CD4-positive, alpha-beta T cell treated with Interleukin-17A for 4 hours (primary cell): Measurements from ENCODE around the gene C2orf80.
"Not testable (repeated sequence)": the region's sequence is repeated elsewhere in the genome, so short reads cannot be mapped to it uniquely, and the experiment has no call there.

ENCODE experiments used
- DNase-seq: peaks from one replicate; pipeline ENCODE4 v3.0.0-alpha.2; 2020; ENCODE audit warnings: mixed read lengths

C2orf80 gene

GRCh38 chr2:208175840-208176153, 14.0 kb downstream of the C2orf80 start:
- no peak for DNase-seq

DNA sequence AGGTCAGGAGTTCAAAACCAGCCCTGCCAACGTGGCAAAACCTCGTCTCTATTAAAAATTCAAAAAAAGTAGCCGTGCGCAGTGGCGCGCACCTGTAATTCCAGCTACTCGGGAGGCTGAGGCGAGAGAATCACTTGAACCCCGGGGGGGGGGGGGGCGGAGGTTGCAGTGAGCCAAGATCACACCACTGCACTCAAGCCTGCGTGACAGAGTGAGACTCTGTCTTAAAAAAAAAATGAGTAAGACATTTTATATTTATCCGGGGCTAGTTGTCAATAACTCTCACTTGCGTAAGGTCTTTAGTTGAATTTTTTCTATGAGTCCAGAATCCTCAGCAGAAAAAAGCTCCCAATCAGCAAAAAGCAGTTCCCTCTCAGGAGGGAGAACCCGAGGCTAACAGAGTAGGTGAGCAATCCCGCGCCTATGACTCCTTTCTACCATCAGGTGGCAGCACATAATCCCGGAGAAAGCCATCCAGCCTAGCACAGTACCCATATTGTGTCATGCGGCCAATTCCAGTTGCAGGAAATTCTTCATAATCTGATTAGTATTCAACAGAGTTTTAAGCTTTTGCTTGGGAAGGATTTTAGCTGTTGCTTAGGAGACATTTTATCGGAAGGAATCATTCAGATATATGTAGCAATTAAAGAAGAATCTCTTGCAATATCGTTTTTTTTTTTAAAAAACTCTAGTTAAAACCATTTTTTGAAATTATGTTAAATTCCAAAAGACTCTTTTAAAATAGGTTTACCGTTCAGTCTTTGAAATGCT, 14.6 kb downstream of the C2orf80 start:
- peak; percentile 61 for DNase-seq

DNA sequence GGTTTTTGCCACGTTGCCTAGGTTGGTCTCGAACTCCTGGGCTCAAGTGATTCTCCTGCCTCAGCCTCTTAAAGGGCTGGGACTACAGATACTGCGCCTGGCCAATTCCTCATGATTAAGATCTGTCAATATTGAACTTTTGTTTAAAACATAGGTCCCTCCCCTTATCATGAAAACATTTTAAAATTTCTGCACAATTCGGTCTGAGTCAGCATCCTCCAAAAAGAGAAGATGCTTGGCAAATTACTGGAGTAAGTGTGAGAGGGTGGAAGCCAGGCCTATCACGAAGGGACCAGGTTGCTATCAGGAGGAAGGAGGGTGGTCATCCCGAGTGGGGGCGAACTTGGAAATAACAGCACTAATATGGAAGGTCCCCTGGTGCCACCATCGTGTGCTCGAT, 15.7 kb downstream of the C2orf80 start:
- no peak for DNase-seq

GRCh38 chr2:208172125-208172524, 17.7 kb downstream of the C2orf80 start:
- DNase-seq, result no peak

- no peak for DNase-seq
Observed at GRCh38 chr2:208164951-208165755, 24.7 kb downstream of the C2orf80 start.

GRCh38 chr2:208163489-208163888, 26.3 kb downstream of the C2orf80 start, which contains the start of gene CRYGA:
Gene CRYGA (minus strand): TSS chr2:208163589. CDS start chr2:208163556, 33 bp downstream.
- no peak for DNase-seq

DNA sequence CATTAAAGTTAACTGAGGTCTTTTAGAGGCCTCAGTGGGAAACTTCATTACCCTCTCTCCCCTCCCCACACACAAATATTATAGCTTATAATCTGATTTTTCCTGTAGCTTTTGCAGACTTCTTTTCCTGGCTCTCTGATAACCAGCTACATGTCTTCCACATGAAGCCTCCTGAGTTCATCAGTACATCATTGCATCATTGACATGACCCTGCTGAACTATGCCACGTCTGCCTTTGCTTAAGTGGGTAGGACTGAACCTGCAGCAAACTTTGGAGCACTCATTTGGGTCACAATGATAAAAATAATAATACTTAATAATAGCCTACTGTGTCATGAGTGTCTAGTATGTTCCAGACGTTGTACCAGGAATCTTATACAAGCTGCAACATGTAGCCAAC, 33.4 kb downstream of the C2orf80 start:
- no peak for DNase-seq

DNA sequence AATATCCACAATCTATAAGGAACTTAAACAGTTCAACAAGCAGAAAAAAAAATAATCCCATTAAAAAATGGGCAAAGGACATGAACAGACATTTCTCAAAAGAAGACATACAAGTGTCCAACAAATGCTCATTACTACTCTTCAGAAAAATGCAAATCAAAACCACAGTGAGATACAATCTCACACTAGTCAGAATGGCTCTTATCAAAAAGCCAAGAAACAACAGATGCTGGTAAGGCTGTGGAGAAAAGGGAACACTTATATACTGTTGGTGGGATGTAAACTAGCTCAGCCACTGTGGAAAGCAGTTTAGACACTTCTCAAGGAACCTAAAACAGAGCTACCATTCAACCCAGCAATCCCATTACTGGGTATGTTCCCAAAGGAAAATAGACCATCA, 36.7 kb downstream of the C2orf80 start:
- DNase-seq, result no peak

DNA sequence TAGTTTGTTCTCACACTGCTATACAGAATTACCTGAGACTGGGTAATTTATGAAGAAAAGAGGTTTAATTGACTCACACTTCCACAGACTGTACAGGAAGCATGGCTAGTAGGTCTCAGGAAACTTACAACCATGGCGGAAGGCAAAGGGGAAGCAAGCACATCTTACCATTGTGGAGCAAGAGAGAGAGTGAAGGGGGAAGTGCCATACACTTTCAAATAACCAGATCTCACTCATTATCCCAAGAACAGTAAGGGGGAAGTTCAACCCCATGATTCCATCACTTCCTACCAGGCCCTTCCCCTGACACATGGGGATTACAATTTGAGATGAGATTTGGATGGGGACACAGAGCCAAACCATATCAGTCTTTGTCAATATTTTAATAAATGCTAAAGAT, 38.9 kb downstream of the C2orf80 start:
- DNase-seq, result no peak

DNA sequence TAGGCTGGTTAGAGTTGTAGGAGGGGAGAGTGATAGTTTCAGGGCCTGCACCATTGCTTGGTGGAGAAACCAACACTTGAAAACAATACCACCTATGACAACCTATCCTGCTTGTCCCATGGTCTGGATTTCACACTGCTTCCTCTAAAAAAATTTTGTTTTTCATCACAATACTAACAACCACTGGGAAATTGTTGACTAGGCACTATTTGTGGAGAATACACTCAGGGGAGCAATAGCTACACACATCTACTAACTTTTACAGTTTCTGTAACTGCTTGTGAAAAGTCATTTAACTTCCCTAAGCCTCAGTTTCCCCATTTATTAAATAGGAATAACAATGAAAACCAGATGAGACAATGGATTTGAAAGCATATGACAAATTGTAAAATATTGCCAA, 39.7 kb downstream of the C2orf80 start:
- no peak for DNase-seq

DNA sequence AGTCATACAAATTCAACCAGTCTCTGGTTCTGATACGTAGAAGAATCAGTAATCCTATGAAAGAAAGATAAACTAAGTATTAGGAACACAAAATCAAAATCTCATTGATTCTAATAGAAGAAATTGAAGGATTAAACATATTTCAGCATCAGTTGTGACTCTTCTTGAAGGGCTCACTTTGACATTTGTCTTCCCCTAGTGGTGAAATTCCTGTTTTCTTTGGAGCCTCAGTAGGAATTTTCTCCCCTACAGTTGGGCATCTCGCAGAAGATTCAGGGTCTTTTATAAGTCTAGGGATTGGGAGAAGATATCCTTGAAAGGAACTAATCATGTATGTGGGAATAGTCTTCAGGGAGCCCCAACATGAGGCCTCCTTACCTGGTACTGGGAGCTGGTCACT, 41.0 kb downstream of the C2orf80 start:
- DNase-seq, result no peak

- DNase-seq, result no peak
Observed at GRCh38 chr2:208147759-208148158, 42.1 kb downstream of the C2orf80 start.

GRCh38 chr2:208147008-208147407, 42.8 kb downstream of the C2orf80 start:
- DNase-seq, result no peak

- DNase-seq, result no peak
Observed at GRCh38 chr2:208146006-208146405, 43.8 kb downstream of the C2orf80 start, which contains the start of gene CRYGB. Gene CRYGB (minus strand): TSS chr2:208146158. CDS start chr2:208146120, 38 bp downstream.

GRCh38 chr2:208142925-208143799, 46.7 kb downstream of the C2orf80 start:
- DNase-seq, result no peak

DNA sequence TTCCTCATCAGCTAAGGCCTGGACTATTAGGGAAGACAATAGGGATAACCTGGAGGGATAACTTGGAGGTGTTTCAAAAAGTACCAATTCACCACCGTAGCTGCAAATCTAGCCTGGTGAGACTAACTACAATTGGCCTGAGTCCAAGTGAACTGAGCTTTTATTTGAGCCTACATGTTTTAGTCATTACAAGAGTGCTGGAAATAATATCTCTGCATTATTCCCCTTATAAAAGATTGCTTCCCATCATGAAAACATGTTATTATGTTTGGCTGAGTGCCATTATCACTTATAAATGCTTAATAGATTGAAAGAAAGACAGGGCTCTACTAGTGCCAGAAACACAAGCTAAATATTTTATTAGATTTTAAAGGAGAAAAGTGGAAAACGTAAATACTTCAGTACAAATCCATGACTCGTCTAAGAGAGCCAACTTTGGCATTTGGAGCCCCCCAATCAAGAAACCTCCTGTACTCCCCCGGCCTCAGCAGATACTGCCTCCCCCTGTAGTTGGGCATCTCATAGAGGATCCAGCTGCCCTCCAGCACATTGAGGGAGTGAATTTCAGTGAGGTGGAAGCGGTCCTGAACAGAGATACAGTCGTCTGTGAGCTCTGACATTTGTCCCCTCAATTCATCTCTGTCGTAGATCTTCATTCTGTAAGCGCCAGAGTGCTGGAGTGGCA, 47.4 kb downstream of the C2orf80 start:
- DNase-seq, result no peak

GRCh38 chr2:208139447-208139846, 50.4 kb downstream of the C2orf80 start:
- DNase-seq, result no peak

DNA sequence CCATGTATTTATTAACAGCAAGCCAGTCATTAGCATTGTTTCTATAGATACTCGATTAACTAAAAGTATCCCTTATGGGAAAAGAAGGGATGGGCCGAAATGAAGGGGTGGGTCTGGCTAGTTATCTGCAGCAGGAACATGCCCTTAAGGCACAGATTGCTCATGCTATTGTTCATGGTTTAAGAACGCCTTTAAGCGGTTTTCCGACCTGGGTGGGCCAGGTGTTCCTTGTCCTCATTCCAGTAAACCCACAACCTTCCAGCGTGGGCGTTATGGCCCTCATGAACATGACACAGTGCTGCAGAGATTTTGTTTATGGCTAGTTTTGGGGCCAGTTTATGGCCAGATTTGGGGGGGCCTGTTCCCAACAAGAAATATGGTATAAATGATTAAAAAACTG, 51.5 kb downstream of the C2orf80 start:
- not testable (repeated sequence) for DNase-seq

- DNase-seq, result no peak
Observed at GRCh38 chr2:208136716-208137094, 53.1 kb downstream of the C2orf80 start.

GRCh38 chr2:208135794-208136715, 53.8 kb downstream of the C2orf80 start:
- no peak for DNase-seq

DNA sequence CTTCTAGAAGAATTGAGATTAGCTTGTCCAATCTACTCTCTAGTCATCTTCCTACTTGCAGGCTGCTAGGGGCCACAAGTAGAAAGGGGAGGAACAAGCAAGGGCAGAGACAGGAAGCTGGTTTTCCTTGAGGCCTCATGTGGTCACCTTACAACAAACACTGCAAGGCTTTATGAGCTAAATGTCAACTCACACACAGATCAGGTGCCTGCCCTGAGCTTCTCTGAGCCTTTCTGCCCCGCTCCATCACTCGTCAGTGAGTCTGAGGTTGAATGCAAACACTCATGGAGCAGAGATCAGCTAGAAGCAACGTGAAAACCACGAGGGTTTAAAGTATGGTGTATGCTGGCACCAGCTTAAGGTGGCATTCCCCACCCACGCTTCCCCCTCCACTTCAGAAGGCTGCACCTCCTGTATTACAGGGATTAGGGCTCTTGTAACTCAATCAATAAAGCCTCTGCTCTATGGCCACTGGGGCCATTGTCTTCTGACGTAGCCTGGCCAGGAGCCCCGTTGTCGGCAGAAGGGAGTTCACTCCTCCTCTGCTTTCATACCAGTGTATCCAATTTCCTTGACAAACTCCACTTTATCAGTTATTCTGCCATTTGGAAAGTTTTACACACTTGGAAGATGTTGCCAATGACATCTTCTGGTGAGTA, 54.8 kb downstream of the C2orf80 start:
- no peak for DNase-seq
